GM13977 (cell line): Measurements from ENCODE around the gene PTGES3.

Experiments
- DNase-seq: peaks from one replicate; pipeline ENCODE4 v3.0.0; 2012; ENCODE audit warnings: low spot score
- in situ Hi-C: fragments of 300-500 bp; cut with MboI; formaldehyde crosslinking; loops from one replicate; pipeline ENCODE4 v1.12.0; 2022; ENCODE audit warnings: low sequenced_read_pairs, low pct_unique_long_range_greater_than_20kb, mixed read lengths, inconsistent platforms; ENCODE audit not compliant: unreplicated experiment
- TF ChIP-seq, protein P1 (sequence below): IDR thresholded peaks from 2 replicates; pipeline ENCODE4 v1.5.1; 2012; ENCODE audit warnings: mild to moderate bottlenecking, control low read depth; ENCODE audit not compliant: insufficient read depth; ENCODE audit errors: extremely low read depth, missing control alignments

PTGES3 gene

GRCh38 chr12:56723889-56724700 is 36.0 kb upstream of the PTGES3 start:
- in situ Hi-C loops, result no loop called here
- TF ChIP-seq, protein P1, sequence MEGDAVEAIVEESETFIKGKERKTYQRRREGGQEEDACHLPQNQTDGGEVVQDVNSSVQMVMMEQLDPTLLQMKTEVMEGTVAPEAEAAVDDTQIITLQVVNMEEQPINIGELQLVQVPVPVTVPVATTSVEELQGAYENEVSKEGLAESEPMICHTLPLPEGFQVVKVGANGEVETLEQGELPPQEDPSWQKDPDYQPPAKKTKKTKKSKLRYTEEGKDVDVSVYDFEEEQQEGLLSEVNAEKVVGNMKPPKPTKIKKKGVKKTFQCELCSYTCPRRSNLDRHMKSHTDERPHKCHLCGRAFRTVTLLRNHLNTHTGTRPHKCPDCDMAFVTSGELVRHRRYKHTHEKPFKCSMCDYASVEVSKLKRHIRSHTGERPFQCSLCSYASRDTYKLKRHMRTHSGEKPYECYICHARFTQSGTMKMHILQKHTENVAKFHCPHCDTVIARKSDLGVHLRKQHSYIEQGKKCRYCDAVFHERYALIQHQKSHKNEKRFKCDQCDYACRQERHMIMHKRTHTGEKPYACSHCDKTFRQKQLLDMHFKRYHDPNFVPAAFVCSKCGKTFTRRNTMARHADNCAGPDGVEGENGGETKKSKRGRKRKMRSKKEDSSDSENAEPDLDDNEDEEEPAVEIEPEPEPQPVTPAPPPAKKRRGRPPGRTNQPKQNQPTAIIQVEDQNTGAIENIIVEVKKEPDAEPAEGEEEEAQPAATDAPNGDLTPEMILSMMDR, result no peak

GRCh38 chr12:56723352-56723751 is 35.3 kb upstream of the PTGES3 start:
- DNase-seq, result no peak
- in situ Hi-C loops, result no loop called here
- TF ChIP-seq, protein P1, result no peak

More at GRCh38 chr12:56723889-56724700, 36.0 kb upstream of the PTGES3 start:
- peak; percentile 9 for DNase-seq

DNA sequence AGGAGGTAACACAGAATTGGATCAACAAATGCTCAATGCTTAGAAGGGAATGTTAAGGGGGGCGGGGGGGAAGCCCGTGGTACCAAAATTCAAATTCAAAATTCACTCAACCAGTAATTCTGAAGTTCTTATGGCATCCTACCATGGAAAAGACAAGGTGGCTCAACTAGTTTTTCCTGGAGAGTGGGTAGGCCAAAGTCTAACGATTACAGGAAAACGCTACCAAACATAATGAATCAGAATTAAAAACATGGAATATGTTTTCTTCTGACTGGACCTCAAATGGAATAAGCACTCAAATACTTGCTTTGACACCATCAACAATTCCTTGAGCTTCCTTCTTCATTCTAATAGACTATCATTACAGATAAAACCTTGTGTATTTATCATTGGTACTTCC is 34.7 kb upstream of the PTGES3 start:
- TF ChIP-seq, protein P1, result no peak
- in situ Hi-C loops, result no loop called here
- no peak for DNase-seq

DNA sequence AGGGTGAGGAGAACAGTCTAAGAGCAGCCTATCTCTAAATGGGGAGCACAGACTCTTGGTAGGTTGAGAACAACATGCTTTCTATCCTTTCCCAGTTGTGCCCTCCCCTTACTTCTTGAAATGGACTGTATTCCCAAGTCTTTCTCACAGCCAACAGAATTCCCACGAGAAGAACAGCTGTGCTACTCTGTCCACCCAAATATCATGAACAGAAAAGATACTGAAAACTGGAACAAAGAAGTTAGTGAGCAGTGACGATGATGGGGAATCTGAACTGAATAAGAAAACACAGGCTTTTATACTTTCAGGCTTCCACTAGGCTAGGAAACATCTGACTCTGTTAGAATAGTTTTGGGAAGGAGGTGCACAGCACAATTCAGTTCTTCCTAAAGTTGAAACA is 33.6 kb upstream of the PTGES3 start:
- TF ChIP-seq, protein P1, result no peak
- DNase-seq, result no peak
- in situ Hi-C loops, result no loop called here

DNA sequence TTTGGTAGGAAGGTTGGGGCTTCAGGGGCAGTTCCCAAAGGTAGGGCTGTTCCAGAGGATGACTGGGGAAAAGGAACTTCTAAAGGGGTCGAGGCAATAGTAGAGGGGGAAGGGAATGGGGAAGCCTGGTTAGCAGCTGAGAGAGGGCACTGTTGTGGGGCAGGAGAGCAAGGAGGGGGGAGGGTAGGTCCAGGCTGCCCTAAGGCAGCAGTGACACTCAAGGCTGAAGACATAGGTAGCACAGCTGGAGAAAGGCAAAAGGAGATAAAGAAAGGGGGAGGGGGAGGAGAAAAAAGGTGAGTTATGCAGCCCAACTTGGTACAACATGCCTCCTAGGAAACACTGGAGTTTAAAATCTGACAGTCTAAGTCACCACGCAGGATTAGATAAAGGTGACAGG is 33.1 kb upstream of the PTGES3 start:
- DNase-seq, result no peak
- in situ Hi-C loops, result no loop called here
- TF ChIP-seq, protein P1, result no peak

DNA sequence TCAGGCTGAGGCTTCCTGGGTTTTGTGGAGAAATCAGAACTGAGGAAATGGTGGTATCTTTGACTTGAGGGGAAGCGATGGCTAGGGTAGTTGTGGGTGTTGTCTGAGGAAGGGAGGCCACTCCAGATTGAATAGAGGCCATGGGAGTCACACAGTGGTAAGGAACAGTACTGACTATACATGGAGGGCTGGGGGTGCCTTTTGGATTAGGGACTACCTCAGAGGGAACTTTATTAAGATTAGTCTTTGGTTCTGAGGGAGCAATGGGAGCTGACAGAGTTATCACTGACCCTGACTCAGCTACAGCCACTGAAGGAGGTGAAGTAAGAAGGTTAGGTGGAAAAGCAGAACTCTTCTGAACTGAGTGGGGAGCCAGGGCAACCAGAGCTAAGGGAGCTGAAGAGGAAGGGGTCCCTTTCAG is 32.7 kb upstream of the PTGES3 start:
- in situ Hi-C loops, result no loop called here
- DNase-seq, result no peak
- TF ChIP-seq, protein P1, result no peak

- in situ Hi-C loops, result no loop called here
- TF ChIP-seq, protein P1, result no peak
- no peak for DNase-seq
Observed at GRCh38 chr12:56719056-56719455, 31.0 kb upstream of the PTGES3 start.
